Endothelial cell of umbilical vein (primary cell): ENCODE data around the gene ANP32A.

Experiments
- EZH2 ChIP-seq: IDR thresholded peaks from 2 replicates; pipeline ENCODE4 v1.6.1; 2012; ENCODE audit warnings: borderline replicate concordance, low read depth, mild to moderate bottlenecking, moderate library complexity, low read length, inconsistent platforms; ENCODE audit not compliant: severe bottlenecking
- JUN ChIP-seq: IDR thresholded peaks from 2 replicates; pipeline ENCODE4 v1.6.1; 2011; ENCODE audit warnings: borderline replicate concordance, low read depth; ENCODE audit not compliant: insufficient read length, insufficient read depth
- POLR2AphosphoS5 ChIP-seq: IDR thresholded peaks from 2 replicates; pipeline ENCODE4 v1.6.1; 2012; ENCODE audit warnings: low read depth, mild to moderate bottlenecking, control low read depth, low read length, moderate library complexity; ENCODE audit not compliant: insufficient read depth
- TF ChIP-seq, protein P1 (sequence below), 2 donors: IDR thresholded peaks; 1 replicate in 1 of 2; 2 replicates in 1 of 2; pipeline ENCODE4 v1.5.1; 2011; ENCODE audit warnings: low read length in 2 of 2, mild to moderate bottlenecking in 2 of 2, moderate library complexity in 2 of 2, control low read depth in 1 of 2, inconsistent platforms in 1 of 2, low read depth in 1 of 2; ENCODE audit not compliant: insufficient read depth in 1 of 2; ENCODE audit errors: extremely low read depth in 1 of 2
- TF ChIP-seq, protein P2 (sequence below): IDR thresholded peaks from 2 replicates; pipeline ENCODE4 v1.6.1; 2011; ENCODE audit not compliant: insufficient read depth, insufficient read length

DNA sequence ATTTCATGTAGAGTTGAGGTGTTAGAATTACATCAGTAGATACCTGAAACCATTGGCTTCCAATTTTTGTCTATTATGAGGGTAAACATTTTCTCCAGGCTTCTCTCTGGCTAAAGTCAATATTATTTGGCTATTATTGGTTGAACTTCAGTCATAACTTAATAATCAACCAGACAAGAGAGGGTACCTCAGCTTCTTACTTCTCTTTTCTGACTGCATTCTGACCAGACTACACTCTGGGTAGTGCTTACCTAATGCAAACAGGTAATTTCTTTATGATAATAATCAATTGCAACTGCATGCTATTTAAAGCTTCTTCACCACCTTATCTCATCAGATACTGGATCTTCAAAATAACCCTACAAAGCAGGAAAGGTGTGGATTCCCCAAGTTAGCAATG is 85.1 kb downstream of the ANP32A start:
- no peak for TF ChIP-seq JUN
- TF ChIP-seq, protein P1, sequence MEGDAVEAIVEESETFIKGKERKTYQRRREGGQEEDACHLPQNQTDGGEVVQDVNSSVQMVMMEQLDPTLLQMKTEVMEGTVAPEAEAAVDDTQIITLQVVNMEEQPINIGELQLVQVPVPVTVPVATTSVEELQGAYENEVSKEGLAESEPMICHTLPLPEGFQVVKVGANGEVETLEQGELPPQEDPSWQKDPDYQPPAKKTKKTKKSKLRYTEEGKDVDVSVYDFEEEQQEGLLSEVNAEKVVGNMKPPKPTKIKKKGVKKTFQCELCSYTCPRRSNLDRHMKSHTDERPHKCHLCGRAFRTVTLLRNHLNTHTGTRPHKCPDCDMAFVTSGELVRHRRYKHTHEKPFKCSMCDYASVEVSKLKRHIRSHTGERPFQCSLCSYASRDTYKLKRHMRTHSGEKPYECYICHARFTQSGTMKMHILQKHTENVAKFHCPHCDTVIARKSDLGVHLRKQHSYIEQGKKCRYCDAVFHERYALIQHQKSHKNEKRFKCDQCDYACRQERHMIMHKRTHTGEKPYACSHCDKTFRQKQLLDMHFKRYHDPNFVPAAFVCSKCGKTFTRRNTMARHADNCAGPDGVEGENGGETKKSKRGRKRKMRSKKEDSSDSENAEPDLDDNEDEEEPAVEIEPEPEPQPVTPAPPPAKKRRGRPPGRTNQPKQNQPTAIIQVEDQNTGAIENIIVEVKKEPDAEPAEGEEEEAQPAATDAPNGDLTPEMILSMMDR (IDR thresholded peaks at IDR 0.05; ENCODE audit: extremely low read depth in 1 of 2, insufficient read depth in 1 of 2, low read depth in 1 of 2, low read length in 2 of 2) = no peak
- TF ChIP-seq, protein P2, sequence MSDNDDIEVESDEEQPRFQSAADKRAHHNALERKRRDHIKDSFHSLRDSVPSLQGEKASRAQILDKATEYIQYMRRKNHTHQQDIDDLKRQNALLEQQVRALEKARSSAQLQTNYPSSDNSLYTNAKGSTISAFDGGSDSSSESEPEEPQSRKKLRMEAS = no peak
- no peak for TF ChIP-seq POLR2AphosphoS5
- no peak for TF ChIP-seq EZH2
